HAP-1 (cell line): ENCODE results near the gene RPL39.
"Not testable (repeated sequence)": the region's sequence is repeated elsewhere in the genome, so short reads cannot be mapped to it uniquely, and the experiment has no call there.

Experiments used
- DNase-seq, 2 experiments: peaks; one replicate each; pipeline ENCODE4 v3.0.0-alpha.2; 2016 to 2020; ENCODE audit warnings: low spot score in 2 of 2
- H3K27me3 ChIP-seq: fragments of 250-450 bp; sonication (Bioruptor Pico); 2 replicates; pipeline ENCODE4 v1.5.1; 2020; ENCODE audit warnings: low read depth, mild to moderate bottlenecking, moderate library complexity
- H3K36me3 ChIP-seq: fragments of 250-450 bp; sonication (Bioruptor Pico); replicated peaks from 2 replicates; pipeline ENCODE4 v1.5.1; 2020; ENCODE audit warnings: mild to moderate bottlenecking
- H3K4me1 ChIP-seq: fragments of 250-450 bp; sonication (Bioruptor Pico); 2 replicates; pipeline ENCODE4 v1.5.1; 2020; ENCODE audit warnings: mild to moderate bottlenecking
- H3K4me3 ChIP-seq: fragments of 250-450 bp; sonication (Bioruptor Pico); 2 replicates; pipeline ENCODE4 v1.5.1; 2020; ENCODE audit warnings: mild to moderate bottlenecking, moderate library complexity
- H3K9me3 ChIP-seq: fragments of 250-450 bp; sonication (Bioruptor Pico); 2 replicates; pipeline ENCODE4 v1.5.1; 2020; ENCODE audit warnings: mild to moderate bottlenecking, moderate library complexity
- in situ Hi-C: fragments of 300-500 bp; cut with MboI; formaldehyde crosslinking; loops from 3 replicates; pipeline ENCODE4 v1.14.3; 2020; ENCODE audit warnings: low sequenced_read_pairs, inconsistent platforms, mixed read lengths

The RPL39 gene

DNA sequence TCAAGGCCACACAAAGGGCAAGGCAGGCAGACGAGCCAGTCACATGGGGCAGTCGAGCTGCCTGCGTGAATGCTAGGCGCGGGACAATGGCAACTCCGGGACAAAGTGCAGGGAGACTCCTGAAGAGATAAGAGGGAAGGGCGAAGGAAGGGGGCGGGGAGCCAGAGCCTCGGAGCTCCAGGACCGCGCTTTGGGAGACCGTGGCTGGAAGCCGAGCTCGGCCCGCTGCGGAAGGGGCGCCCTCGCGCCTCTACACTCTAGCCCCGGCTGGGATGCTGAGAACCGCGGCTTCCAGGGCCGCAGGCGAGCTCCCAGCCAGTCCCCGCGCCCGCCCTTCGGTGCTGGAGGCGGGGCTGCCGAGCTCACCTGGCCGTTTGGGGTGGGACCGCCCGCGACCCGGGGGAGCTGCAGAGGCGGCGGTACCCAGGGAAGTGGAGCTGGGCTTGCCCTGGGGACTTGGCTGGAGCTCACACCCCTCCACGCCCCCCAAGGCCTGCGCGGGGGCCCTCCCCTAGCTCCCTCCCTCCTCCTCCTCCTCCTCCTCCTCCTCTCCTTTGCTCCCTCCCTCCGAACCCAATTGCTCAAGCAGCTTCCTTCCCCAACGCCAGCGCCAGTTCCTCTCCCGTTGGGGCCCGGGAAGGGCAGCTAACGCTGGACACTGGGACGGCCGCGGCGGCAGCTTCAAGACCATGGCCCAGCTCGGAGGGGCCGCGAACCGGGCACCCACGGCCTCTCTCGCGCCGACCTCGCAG is 33.3 kb downstream of the RPL39 start, which contains the start of gene SOWAHD:
TSS of gene SOWAHD (plus strand) at position 610 of the 752 bp plus-strand sequence. CDS start at position 690, 80 bp downstream.
- peak; percentile 47 to 80 for DNase-seq
- H3K4me3 ChIP-seq: peak within 1 kb of the TSS; percentile 46

DNA sequence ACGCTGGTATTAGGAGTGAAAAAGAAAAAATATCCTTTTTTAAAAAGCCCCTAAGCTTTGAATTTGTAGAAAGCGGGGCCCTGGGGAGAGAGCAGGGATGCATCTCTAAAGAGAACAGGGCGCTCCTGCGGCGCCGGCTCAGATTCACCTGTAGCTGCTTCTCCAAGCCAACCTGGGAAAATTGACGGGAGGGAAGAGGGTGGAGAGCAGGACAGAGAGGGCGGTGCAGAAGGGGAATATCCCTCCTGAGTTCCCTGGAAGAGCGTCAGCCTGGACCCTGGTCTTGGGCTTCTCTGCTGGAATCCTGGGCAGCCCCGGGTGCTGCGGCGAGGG is 33.8 kb downstream of the RPL39 start:
- Histone ChIP-seq H3K27me3 (no peaks in the 10 kb centered on the region), H3K9me3 (no peaks in the 10 kb centered on the region), H3K4me3 (peak overlapping the region; percentile 46), H3K36me3 (no peaks in the 10 kb centered on the region), H3K4me1 (no peaks in the 10 kb centered on the region; the same call in 1 of the 2 replicates)
- in situ Hi-C loops: no loop called here
- no peak for DNase-seq

More for the DNA sequence above, 33.3 kb downstream of the RPL39 start, which contains the start of gene SOWAHD:
- no peaks in the 10 kb centered on the region for H3K36me3 ChIP-seq
- in situ Hi-C loops: no loop called here
- no peaks in the 10 kb centered on the region; the same call in 1 of the 2 replicates for H3K9me3 ChIP-seq
- no peaks in the 10 kb centered on the region; the same call in 1 of the 2 replicates for H3K4me1 ChIP-seq
- no peaks in the 10 kb centered on the region for H3K27me3 ChIP-seq

DNA sequence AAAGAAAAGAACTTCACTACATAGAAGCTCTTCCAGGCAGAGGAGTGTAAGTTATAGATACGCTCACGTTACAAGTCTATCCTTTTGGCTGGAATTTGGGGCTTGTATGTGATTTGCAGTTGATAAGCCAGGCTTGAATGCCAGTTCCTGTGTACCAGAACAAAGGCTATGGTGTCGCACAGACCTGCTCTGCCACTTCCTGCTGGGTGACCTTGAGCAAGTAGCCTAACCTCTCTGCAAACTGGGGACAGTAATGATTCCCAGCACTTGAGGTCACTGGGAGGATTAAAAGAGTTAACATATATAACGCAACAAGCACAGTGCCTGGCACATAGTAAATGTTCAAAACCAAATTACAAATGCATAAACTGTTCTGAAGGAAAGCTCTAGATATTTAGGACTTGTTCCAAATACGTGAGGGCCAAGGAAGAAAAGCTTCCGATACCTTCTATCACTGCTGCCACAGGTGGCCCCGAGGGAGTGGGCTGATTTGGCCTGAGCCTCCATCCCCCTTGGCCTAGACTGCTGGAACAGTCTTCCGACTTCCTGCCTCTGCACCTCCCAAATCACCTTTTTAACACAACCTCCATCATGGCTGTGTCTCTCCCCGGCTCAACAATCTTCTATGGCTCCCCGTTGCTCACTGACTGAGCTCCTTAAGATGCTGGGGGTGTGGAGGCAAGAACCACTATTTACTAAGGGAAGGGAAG is 34.3 kb downstream of the RPL39 start:
- no peaks in the 10 kb centered on the region; the same call in 1 of the 2 replicates for H3K4me1 ChIP-seq
- in situ Hi-C loops: no loop called here
- H3K4me3 ChIP-seq: no peak overlapping the region

DNA sequence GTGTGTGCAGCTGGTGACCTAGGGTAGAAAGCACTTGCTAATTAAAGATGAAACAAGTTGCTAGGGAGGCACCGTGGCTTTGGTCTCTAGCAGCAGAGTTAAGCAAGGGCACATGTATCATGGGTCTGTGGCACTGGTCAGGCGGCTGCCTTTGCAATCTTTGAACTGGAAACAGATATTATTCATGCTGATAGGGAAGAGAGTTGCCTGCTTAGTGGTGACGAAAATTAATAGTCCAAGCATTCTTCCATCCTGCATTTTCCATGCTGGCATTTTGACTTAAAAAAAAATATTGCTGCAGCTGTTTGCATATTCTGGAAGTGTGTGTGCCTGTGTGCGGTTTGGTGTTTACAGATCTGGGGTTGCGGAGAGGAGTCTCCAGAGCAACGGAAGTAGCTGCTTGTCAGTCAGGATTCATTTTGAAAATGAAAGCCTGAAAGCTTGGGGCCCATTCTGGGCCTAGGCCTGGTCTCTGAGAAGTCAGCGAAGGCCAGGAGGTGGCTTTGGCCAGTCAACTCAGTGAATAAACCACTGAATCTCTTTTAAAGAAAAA is 35.4 kb downstream of the RPL39 start:
- DNase-seq: no peak
- in situ Hi-C loops: no loop called here
- Histone ChIP-seq H3K27me3 (no peaks in the 10 kb centered on the region), H3K4me3 (no peak overlapping the region), H3K9me3 (no peaks in the 10 kb centered on the region), H3K4me1 (no peaks in the 10 kb centered on the region; the same call in 1 of the 2 replicates), H3K36me3 (no peaks in the 10 kb centered on the region)

More for the DNA sequence above, 34.3 kb downstream of the RPL39 start:
- no peaks in the 10 kb centered on the region for H3K27me3 ChIP-seq
- H3K36me3 ChIP-seq: no peaks in the 10 kb centered on the region
- H3K9me3 ChIP-seq: no peaks in the 10 kb centered on the region
- DNase-seq: no peak

DNA sequence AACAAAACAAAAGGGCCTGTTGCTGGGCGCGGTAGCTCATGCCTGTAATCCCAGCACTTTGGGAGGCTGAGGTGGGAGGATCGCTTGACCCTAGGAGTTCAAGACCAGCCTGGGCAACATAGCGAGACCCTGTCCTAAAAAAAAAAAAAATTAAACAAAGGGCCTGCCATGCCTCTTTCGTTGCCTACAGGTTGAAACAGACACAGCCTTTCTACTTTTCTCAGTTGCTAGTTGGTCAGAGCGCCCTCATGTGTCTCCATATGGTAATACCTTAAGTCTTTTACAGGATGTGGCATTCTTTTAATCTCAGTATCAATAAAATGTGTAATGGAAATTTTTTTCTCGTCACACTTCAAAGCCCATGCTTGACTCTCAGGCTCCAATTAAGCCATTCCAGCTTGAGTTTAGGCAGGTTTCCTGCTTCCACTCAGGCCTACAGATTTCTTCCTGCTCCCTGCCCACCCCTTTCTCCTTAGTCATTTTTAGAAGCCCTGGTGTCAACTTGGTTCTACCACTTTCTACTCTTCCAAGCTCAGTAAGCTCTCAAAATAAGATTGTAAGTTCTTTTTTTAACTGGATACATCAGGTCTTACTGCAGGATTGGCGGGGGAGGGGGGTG is 37.7 kb downstream of the RPL39 start:
- Histone ChIP-seq H3K36me3 (no peaks in the 10 kb centered on the region), H3K9me3 (no peaks in the 10 kb centered on the region), H3K27me3 (no peaks in the 10 kb centered on the region), H3K4me1 (no peaks in the 10 kb centered on the region; the same call in 1 of the 2 replicates), H3K4me3 (no peak overlapping the region)
- DNase-seq: peak; percentile 56 to 70
- in situ Hi-C loops: no loop called here

DNA sequence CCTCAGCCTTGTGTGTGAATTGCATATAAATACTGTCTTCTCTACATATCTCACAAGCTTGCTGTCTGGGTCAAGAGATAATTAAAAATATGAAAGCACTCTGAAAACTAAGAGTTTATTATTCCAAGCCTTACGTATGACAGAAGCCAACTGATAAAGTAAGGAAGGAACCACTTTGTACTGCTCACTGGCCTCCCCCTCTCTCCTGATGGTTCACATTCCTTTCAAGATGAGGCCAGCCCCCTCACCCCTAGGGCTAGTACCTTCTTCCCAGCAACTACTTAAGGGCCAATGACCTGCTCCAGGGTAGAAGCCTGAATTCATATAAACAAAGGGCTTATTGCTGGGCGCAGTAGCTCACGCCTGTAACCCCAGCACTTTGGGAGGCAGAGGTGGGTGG is 38.4 kb downstream of the RPL39 start:
- DNase-seq: no peak

DNA sequence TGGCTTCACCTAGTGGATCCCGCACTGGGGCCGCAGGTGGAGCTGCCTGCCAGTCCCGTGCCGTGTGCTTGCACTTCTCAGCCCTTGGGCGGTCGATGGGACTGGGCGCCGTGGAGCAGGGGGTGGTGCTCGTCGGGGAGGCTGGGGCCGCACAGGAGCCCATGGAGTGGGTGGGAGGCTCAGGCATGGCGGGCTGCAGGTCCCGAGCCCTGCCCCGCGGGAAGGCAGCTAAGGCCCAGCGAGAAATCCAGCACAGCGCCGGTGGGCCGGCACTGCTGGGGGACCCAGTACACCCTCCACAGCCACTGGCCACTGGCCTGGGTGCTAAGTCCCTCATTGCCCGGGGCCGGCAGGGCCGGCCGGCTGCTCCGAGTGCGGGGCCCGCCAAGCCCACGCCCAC is 40.7 kb downstream of the RPL39 start:
- H3K36me3 ChIP-seq, H3K9me3 ChIP-seq, in situ Hi-C loops, DNase-seq, H3K27me3 ChIP-seq, H3K4me3 ChIP-seq, H3K4me1 ChIP-seq: not testable (repeated sequence)

More for the DNA sequence above, 38.4 kb downstream of the RPL39 start:
- H3K4me3 ChIP-seq: no peak overlapping the region
- in situ Hi-C loops: no loop called here
- H3K36me3 ChIP-seq: no peaks in the 10 kb centered on the region
- no peaks in the 10 kb centered on the region for H3K9me3 ChIP-seq
- H3K27me3 ChIP-seq: no peaks in the 10 kb centered on the region
- H3K4me1 ChIP-seq: no peaks in the 10 kb centered on the region; the same call in 1 of the 2 replicates

DNA sequence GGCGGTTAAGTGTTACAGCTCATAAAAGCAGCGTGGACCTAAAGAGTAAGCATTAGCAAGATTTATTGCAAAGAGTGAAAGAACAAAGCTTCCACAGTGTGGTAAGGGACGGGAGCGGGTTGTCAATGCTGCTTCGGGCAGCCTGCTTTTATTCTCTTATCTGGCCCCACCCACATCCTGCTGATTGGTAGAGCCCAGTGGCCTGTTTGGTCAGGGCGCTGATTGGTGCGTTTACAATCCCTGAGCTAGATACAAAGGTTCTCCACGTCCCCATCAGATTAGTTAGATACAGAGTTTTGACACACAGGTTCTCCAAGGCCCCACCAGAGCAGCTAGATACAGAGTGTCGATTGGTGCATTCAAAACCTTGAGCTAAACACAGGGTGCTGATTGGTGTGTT is 41.3 kb downstream of the RPL39 start:
- H3K36me3 ChIP-seq, H3K9me3 ChIP-seq, H3K4me3 ChIP-seq, H3K4me1 ChIP-seq, H3K27me3 ChIP-seq, in situ Hi-C loops: not testable (repeated sequence)
- DNase-seq: peak in 1 of 2 experiments; percentile 30

DNA sequence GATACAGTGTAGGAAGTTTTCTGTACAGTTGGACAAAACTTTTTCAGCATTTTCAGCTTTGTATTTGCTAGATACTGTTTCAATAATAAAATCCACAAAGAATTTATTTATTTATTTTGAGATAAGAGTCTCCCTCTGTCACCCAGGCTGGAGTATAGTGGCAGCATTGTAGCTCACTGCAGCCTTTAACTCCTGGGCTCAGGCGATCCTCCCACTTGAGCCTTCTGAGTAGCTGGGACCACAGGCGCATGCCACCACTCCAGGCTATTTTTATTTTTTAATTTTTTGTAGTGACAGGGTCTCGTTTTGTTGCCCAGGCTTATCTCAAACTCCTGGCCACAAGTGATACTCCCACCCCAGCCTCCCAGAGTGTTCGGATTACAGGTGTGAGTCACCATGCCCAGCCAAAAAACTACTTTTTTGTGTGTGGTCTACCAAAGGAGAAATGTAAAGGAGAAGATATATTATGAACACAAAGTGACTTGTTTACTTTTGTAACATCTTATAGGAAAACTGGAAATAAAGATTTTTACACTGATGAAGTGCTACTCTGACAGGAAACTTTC is 46.1 kb downstream of the RPL39 start:
- in situ Hi-C loops: loop anchor here (25.0 kb wide), 1 partner anchor 233 kb away; no protein-coding TSS in a partner anchor
- Histone ChIP-seq H3K4me3 (no peak overlapping the region), H3K36me3 (no peaks in the 10 kb centered on the region), H3K27me3 (no peaks in the 10 kb centered on the region), H3K4me1 (peaks cover 7% of the 10 kb centered on the region), H3K9me3 (no peaks in the 10 kb centered on the region)
- no peak for DNase-seq

DNA sequence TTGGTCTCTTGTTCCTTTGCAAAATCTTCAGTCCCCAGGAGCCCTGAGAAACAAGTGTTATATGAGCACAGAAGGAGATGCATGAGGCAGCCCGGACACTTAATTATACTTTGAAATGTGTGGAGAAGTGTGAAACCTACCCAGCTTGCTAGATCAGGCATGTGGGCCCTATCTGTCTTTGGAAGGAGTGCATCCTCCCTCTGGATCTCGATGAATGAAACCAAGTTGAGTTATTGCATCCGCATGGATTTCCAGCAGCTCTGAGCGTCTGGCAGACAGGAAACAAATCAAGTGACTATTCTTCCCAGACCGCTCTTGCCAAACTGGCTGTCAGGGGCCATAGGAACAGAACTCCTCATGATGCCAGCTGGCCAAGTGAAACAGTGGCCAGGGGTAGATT is 52.7 kb downstream of the RPL39 start:
- H3K4me1 ChIP-seq: no peaks in the 10 kb centered on the region
- no peaks in the 10 kb centered on the region for H3K27me3 ChIP-seq
- no peak for DNase-seq
- no peak overlapping the region for H3K4me3 ChIP-seq
- in situ Hi-C loops: loop anchor here (25.0 kb wide), 1 partner anchor 226 kb away; no protein-coding TSS in a partner anchor
- no peaks in the 10 kb centered on the region for H3K9me3 ChIP-seq
- no peaks in the 10 kb centered on the region for H3K36me3 ChIP-seq
